Thyroid gland (tissue), 4 donors: ENCODE measurements around the gene PRIMPOL. TPM values are rescaled to one million over a fixed set of nuclear protein-coding genes. Genes with fewer than 3 reads are reported as not detected.

Source experiments
- DNase-seq, 2 donors: peaks; one replicate each; pipeline ENCODE4 v3.0.0-alpha.2; 2019
- H3K27ac ChIP-seq, 3 donors: fragments of 200-600 bp; sonication (generic); 1 replicate in 2 of 3; 2 replicates in 1 of 3; pipeline ENCODE4 v1.5.1; 2016 to 2019; ENCODE audit warnings: mild to moderate bottlenecking in 1 of 3, moderate library complexity in 1 of 3
- H3K27me3 ChIP-seq: fragments of 200-600 bp; sonication (generic); one replicate; pipeline ENCODE4 v1.5.1; 2019
- H3K36me3 ChIP-seq, 2 donors: fragments of 200-600 bp; sonication (generic); one replicate each; pipeline ENCODE4 v1.5.1; 2016 to 2019
- H3K4me1 ChIP-seq, 2 donors: fragments of 200-600 bp; sonication (generic); one replicate each; pipeline ENCODE4 v1.5.1; 2017 to 2019
- H3K4me3 ChIP-seq, 3 donors: fragments of 200-600 bp; sonication (generic); replicated peaks in 1 of 3; 1 replicate in 2 of 3; 2 replicates in 1 of 3; pipeline ENCODE4 v1.5.1; 2016; ENCODE audit warnings: mild to moderate bottlenecking in 1 of 3
- H3K9me3 ChIP-seq: fragments of 200-600 bp; sonication (generic); one replicate; pipeline ENCODE4 v1.5.1; 2017
- POLR2A ChIP-seq, 2 donors: fragments of 450-650 bp; IDR thresholded peaks; one replicate each; pipeline ENCODE4 v1.6.1; 2017; ENCODE audit warnings: antibody characterized with exemption in 2 of 2, mild to moderate bottlenecking in 2 of 2, moderate library complexity in 1 of 2
- WGBS, 2 donors: methylation state at CpG; one replicate each; pipeline ENCODE4 v1.1.5; 2017; 5-methylcytosine and 5-hydroxymethylcytosine counted together
- intact Hi-C: fragments of 100-400 bp; cut with DNase I; formaldehyde crosslinking; loops from one replicate; pipeline ENCODE4 v1.15.1; 2023
- total RNA-seq, 4 donors: library from RNA; depleted of rRNA; stranded (reverse); fragments of >200 nt; gene quantifications; one replicate each; pipeline ENCODE4 v1.2.3, GENCODE V29; 2016
- TF ChIP-seq, protein P1 (sequence below), 6 experiments: fragments of 200-600 bp in 3 of 6; fragments of 450-650 bp in 3 of 6; sonication (generic) in 3 of 6; IDR thresholded peaks; one replicate each; pipeline ENCODE4 v1.5.1; 2016 to 2019; ENCODE audit warnings: antibody characterized with exemption in 6 of 6, mild to moderate bottlenecking in 2 of 6, inconsistent platforms in 1 of 6, moderate library complexity in 1 of 6

PRIMPOL gene
- total RNA-seq, 4 donors from 2014 or later, result 14.4 to 29.4 (median 22.3) TPM

- Histone ChIP-seq H3K9me3 (no peaks in the 10 kb centered on the region), H3K36me3 (peaks cover 0 to 23% of the 10 kb centered on the region in 2 donors), H3K27me3 (no peaks in the 10 kb centered on the region), H3K27ac (no peak overlapping the region), H3K4me3 (no peak overlapping the region), H3K4me1 (no peaks in the 10 kb centered on the region)
- DNase-seq, result no peak
- WGBS, 2 donors, result 88 to 91% methylated on average over 7 of the region's 7 CpGs
- TF ChIP-seq, protein P1, sequence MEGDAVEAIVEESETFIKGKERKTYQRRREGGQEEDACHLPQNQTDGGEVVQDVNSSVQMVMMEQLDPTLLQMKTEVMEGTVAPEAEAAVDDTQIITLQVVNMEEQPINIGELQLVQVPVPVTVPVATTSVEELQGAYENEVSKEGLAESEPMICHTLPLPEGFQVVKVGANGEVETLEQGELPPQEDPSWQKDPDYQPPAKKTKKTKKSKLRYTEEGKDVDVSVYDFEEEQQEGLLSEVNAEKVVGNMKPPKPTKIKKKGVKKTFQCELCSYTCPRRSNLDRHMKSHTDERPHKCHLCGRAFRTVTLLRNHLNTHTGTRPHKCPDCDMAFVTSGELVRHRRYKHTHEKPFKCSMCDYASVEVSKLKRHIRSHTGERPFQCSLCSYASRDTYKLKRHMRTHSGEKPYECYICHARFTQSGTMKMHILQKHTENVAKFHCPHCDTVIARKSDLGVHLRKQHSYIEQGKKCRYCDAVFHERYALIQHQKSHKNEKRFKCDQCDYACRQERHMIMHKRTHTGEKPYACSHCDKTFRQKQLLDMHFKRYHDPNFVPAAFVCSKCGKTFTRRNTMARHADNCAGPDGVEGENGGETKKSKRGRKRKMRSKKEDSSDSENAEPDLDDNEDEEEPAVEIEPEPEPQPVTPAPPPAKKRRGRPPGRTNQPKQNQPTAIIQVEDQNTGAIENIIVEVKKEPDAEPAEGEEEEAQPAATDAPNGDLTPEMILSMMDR (IDR thresholded peaks at IDR 0.05), result no peak
- no peak for TF ChIP-seq POLR2A (IDR thresholded peaks at IDR 0.05)
- intact Hi-C loops, result no loop called here
Observed at GRCh38 chr4:184669251-184669650, 19.7 kb downstream of the PRIMPOL start.

DNA sequence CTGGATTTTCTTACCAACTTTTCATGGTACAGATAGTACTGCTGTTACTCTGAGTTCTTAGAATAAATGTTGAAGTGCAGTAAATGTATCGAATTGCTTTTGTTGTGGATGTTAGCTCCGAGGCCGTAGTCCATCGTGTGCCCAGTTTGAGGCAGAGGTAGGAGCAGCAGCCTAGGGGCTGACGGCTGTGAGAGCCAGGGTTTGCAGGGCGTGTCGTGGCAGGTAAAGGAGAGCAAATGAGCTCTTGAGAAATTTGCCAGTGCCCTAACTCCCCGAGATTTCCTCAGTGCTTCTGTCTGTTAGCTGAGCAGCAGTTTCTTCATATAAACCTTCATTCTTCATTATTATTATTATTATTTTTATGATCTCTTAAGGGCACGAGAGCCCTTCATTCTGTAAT lies 21.6 kb downstream of the PRIMPOL start:
- DNase-seq, result no peak
- Histone ChIP-seq H3K27me3 (no peaks in the 10 kb centered on the region), H3K27ac (no peak overlapping the region), H3K4me1 (no peaks in the 10 kb centered on the region), H3K9me3 (no peaks in the 10 kb centered on the region), H3K36me3 (peaks cover 0 to 25% of the 10 kb centered on the region in 2 donors), H3K4me3 (no peak overlapping the region)
- 92 to 95% methylated on average over 9 of the region's 9 CpGs for WGBS, 2 donors
- intact Hi-C loops, result no loop called here
- TF ChIP-seq, protein P1 (IDR thresholded peaks at IDR 0.05), result no peak

DNA sequence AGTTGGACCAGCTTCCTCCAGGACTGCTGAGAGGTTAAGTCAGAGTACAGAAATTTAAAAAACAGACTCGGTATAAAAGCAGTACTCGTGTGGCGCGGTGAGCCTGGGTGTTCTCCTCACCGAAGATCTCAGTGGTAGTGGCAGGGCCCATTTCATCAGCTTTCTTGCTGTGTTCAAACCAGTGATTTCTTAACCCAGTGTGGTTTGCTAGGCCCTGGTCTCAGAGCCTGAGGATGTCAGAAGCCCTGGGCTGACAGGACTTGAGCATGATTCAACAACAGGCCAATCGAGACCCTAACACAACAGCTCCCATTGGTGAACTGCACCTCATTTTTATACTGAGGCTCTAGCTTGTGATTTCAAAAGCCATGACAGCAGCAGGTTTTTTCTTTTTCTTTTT lies 23.2 kb downstream of the PRIMPOL start:
- H3K4me1 ChIP-seq, result no peaks in the 10 kb centered on the region
- no peaks in the 10 kb centered on the region for H3K9me3 ChIP-seq
- no peak for DNase-seq
- no peak overlapping the region for H3K4me3 ChIP-seq
- WGBS, 2 donors, result 93 to 99% methylated on average over 6 of the region's 6 CpGs
- peaks cover 0 to 25% of the 10 kb centered on the region in 2 donors for H3K36me3 ChIP-seq
- intact Hi-C loops, result no loop called here
- H3K27ac ChIP-seq, result no peak overlapping the region
- H3K27me3 ChIP-seq, result no peaks in the 10 kb centered on the region
- TF ChIP-seq, protein P1 (IDR thresholded peaks at IDR 0.05), result no peak
- TF ChIP-seq POLR2A (IDR thresholded peaks at IDR 0.05), result no peak

GRCh38 chr4:184674011-184674410 lies 24.5 kb downstream of the PRIMPOL start:
- no peak for DNase-seq
- intact Hi-C loops, result no loop called here
- Histone ChIP-seq H3K36me3 (peaks cover 0 to 18% of the 10 kb centered on the region in 2 donors), H3K4me1 (no peaks in the 10 kb centered on the region), H3K4me3 (no peak overlapping the region), H3K27ac (no peak overlapping the region), H3K27me3 (no peaks in the 10 kb centered on the region), H3K9me3 (no peaks in the 10 kb centered on the region)
- WGBS, 2 donors, result 86 to 97% methylated on average over 4 of the region's 4 CpGs
- no peak for TF ChIP-seq POLR2A (IDR thresholded peaks at IDR 0.05)
- TF ChIP-seq, protein P1 (IDR thresholded peaks at IDR 0.05), result no peak

- WGBS, 2 donors, result 96 to 97% methylated on average over 5 of the region's 5 CpGs
- H3K4me1 ChIP-seq, result no peaks in the 10 kb centered on the region
- intact Hi-C loops, result no loop called here
- no peak for TF ChIP-seq POLR2A (IDR thresholded peaks at IDR 0.05)
- no peak overlapping the region for H3K27ac ChIP-seq
- no peak overlapping the region for H3K4me3 ChIP-seq
- peaks cover 0 to 18% of the 10 kb centered on the region in 2 donors for H3K36me3 ChIP-seq
- no peaks in the 10 kb centered on the region for H3K27me3 ChIP-seq
- no peak for DNase-seq
- H3K9me3 ChIP-seq, result no peaks in the 10 kb centered on the region
Observed at GRCh38 chr4:184675018-184675417, 25.5 kb downstream of the PRIMPOL start.
